WERI-Rb-1 (cell line): Measurements from ENCODE around the gene ELAVL1.
"Not testable (repeated sequence)": the region's sequence is repeated elsewhere in the genome, so short reads cannot be mapped to it uniquely, and the experiment has no call there.

Source experiments
- DNase-seq: peaks from one replicate; pipeline ENCODE4 v3.0.0-alpha.2; 2020
- H3K27ac ChIP-seq: fragments of 250-450 bp; sonication (Bioruptor Pico); 2 replicates; pipeline ENCODE4 v1.5.1; 2020; ENCODE audit warnings: mild to moderate bottlenecking, moderate library complexity
- H3K27me3 ChIP-seq: fragments of 250-450 bp; sonication (Bioruptor Pico); 2 replicates; pipeline ENCODE4 v1.5.1; 2021; ENCODE audit warnings: mild to moderate bottlenecking, low read depth, moderate library complexity; ENCODE audit not compliant: insufficient read depth, severe bottlenecking
- H3K36me3 ChIP-seq: fragments of 250-450 bp; sonication (Bioruptor Pico); 2 replicates; pipeline ENCODE4 v1.5.1; 2020; ENCODE audit warnings: mild to moderate bottlenecking, moderate library complexity
- H3K4me3 ChIP-seq: 2 replicates; pipeline ENCODE4 v1.5.1; 2011; ENCODE audit warnings: low read depth, mild to moderate bottlenecking, control low read depth, low read length
- H3K9me3 ChIP-seq: fragments of 250-450 bp; sonication (Bioruptor Pico); 2 replicates; pipeline ENCODE4 v1.5.1; 2021; ENCODE audit warnings: mild to moderate bottlenecking, moderate library complexity; ENCODE audit not compliant: severe bottlenecking
- CTCF ChIP-seq: IDR thresholded peaks from 2 replicates; pipeline ENCODE4 v1.5.1; 2011; ENCODE audit warnings: low read depth, mild to moderate bottlenecking, control low read depth, inconsistent platforms, low read length

The ELAVL1 gene

GRCh38 chr19:7918615-7919421, 86.6 kb downstream of the ELAVL1 start:
- DNase-seq: peak; percentile 30
- peaks cover 21% of the 10 kb centered on the region for H3K36me3 ChIP-seq
- peak overlapping the region; percentile 52 for H3K4me3 ChIP-seq
- no peak for TF ChIP-seq CTCF
- peaks cover 4% of the 10 kb centered on the region for H3K9me3 ChIP-seq
- no peaks in the 10 kb centered on the region for H3K27me3 ChIP-seq
- H3K27ac ChIP-seq: peak overlapping the region; percentile 86

- not testable (repeated sequence) for H3K27ac ChIP-seq, H3K27me3 ChIP-seq, H3K4me3 ChIP-seq, H3K9me3 ChIP-seq
- peaks cover 17% of the 10 kb centered on the region for H3K36me3 ChIP-seq
- DNase-seq: peak; percentile 6
Measured at GRCh38 chr19:7918062-7918614, 87.3 kb downstream of the ELAVL1 start.

- H3K27me3 ChIP-seq: no peaks in the 10 kb centered on the region
- peaks cover 4% of the 10 kb centered on the region for H3K9me3 ChIP-seq
- no peak overlapping the region for H3K4me3 ChIP-seq
- peaks cover 14% of the 10 kb centered on the region for H3K36me3 ChIP-seq
- H3K27ac ChIP-seq: no peak overlapping the region
- 0 out of 2 replicates have a peak, but pooled peaks have one; percentile 33 for TF ChIP-seq CTCF
- DNase-seq: peak; percentile 28
Measured at GRCh38 chr19:7917267-7918061, 88.0 kb downstream of the ELAVL1 start.

GRCh38 chr19:7916955-7917266, 88.5 kb downstream of the ELAVL1 start:
- no peaks in the 10 kb centered on the region for H3K27me3 ChIP-seq
- peaks cover 12% of the 10 kb centered on the region for H3K36me3 ChIP-seq
- no peak for DNase-seq
- no peak for TF ChIP-seq CTCF
- no peak overlapping the region for H3K4me3 ChIP-seq
- H3K27ac ChIP-seq: no peak overlapping the region
- peaks cover 4% of the 10 kb centered on the region for H3K9me3 ChIP-seq

- Histone ChIP-seq H3K9me3 (peaks cover 4% of the 10 kb centered on the region), H3K4me3 (peak overlapping the region; percentile 61), H3K36me3 (peaks cover 13% of the 10 kb centered on the region), H3K27ac (peak overlapping the region; percentile 46), H3K27me3 (no peaks in the 10 kb centered on the region)
- TF ChIP-seq CTCF: peak; percentile 16; the same call in 1 of the 2 replicates
- DNase-seq: peak; percentile 54
Measured at GRCh38 chr19:7916103-7916954, 89.1 kb downstream of the ELAVL1 start.
